Fibroblast of mammary gland (primary cell): Measurements from ENCODE around the gene LENG9.

Experiments
- DNase-seq: peaks from one replicate; pipeline ENCODE4 v3.0.0-alpha.2; 2010; ENCODE audit warnings: low read depth
- H3K4me3 ChIP-seq: 2 replicates; pipeline ENCODE4 v1.5.1; 2011; ENCODE audit warnings: low read depth, mild to moderate bottlenecking, low read length, moderate library complexity; ENCODE audit not compliant: control insufficient read depth
- CTCF ChIP-seq: conservative IDR thresholded peaks from 2 replicates; pipeline ENCODE4 v1.5.1; 2011; ENCODE audit warnings: low read depth, low read length, inconsistent platforms; ENCODE audit not compliant: control insufficient read depth, insufficient read depth

LENG9 gene

GRCh38 chr19:54422136-54422535 is 41.4 kb downstream of the LENG9 start:
- H3K4me3 ChIP-seq, result no peak overlapping the region
- DNase-seq, result no peak
- no peak for TF ChIP-seq CTCF

DNA sequence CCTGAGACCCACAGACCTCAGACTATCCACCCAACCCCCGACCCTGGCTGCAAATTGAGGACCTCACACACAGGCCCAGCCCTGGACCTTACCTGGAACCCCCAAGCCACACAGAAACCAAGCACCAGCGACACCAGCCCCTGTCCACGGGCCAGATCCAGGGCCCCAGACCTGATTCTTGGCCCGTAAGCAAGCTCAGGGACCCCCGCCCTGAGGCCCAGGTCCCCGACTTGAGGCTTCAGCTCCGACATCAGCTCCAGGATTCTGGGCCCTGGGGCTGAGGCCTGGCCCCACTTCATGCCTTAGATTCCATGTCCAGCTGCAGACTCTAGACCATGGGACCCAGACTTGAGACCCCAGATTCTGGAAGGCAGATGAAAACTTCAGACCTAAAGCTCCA is 42.1 kb downstream of the LENG9 start:
- no peak for DNase-seq
- TF ChIP-seq CTCF, result no peak
- no peak overlapping the region for H3K4me3 ChIP-seq

DNA sequence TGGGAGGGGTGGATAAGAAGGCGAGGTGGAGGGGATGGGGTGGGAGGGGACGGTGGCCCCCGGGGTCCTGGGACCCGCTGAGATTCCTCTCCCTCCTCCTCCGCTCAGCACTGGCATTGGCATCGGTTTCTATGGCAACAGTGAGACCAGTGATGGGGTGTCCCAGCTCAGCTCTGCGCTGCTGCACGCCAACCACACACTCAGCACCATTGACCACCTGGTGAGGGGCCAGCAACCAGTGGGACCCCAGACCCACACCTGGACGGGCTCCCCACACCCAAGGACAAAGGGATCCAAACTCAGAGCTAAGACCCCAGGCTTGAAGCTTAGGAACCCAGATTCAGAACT is 42.4 kb downstream of the LENG9 start:
- TF ChIP-seq CTCF, result no peak
- no peak for DNase-seq
- H3K4me3 ChIP-seq, result no peak overlapping the region

DNA sequence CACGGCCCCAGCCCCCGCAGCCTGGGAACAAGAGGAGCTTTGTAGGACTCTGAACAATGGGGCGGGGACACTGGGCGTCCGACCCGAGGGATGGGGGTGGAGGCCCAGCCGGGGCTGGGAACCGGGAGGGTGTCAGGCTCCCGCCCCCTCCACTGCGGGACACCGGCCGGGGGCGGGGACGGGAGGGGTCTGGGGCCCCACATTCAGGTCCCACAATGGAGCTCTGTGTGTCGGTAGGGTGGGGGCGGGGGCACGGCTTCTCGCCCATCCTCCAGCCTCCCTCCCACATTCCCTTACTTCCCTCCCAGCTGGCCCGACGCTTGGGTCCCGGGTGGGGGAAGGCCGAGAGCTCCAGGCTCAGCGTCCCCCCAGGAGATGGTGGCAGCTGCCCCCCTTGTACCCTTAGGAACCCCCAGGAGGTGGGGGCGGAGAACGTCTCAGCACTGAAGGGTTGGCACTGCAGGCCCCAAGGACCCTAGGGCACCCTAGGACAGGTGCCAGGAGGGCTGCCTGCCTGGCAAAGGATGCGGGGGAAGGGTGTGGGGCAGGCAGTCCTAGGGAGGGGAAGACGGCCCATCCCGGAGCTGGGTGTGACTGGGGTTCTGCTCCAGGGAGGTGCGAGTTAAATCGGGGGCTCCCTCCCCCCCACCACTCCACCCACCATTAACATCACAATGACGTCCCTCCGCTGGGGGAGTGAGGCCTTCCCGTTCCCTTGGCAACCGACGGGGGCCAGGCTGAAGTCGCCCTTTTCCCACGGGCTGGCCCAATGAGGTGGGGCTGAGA is 43.0 kb downstream of the LENG9 start:
- peak; percentile 14 for DNase-seq
- TF ChIP-seq CTCF, result no peak
- H3K4me3 ChIP-seq, result no peak overlapping the region

GRCh38 chr19:54420068-54420382 is 43.6 kb downstream of the LENG9 start:
- DNase-seq, result no peak
- no peak overlapping the region for H3K4me3 ChIP-seq
- TF ChIP-seq CTCF, result no peak

GRCh38 chr19:54418930-54419800 is 44.4 kb downstream of the LENG9 start:
- H3K4me3 ChIP-seq, result no peak overlapping the region
- no peak for TF ChIP-seq CTCF
- no peak for DNase-seq
